Cardiac muscle cell (in vitro differentiated cells and primary cell): ENCODE measurements around the gene CRADD. TPM values are rescaled to one million over a fixed set of nuclear protein-coding genes. Genes with fewer than 3 reads are reported as not detected.
A peak's percentile ranks its signal among the peaks of the same experiment; 100 is the strongest.

Source experiments
- DNase-seq, 2 donors: peaks; one replicate each; pipeline versions ENCODE4 v3.0.0 to v3.0.0-alpha.2; 2010 to 2017; ENCODE audit warnings: low read depth in 1 of 2, low spot score in 1 of 2
- H3K27ac ChIP-seq: fragments of 200-600 bp; sonication (generic); 2 replicates; pipeline ENCODE4 v1.5.1; 2016
- H3K27me3 ChIP-seq: fragments of 200-600 bp; sonication (generic); 2 replicates; pipeline ENCODE4 v1.6.0; 2016; ENCODE audit warnings: control low read depth
- H3K36me3 ChIP-seq: fragments of 200-600 bp; sonication (generic); 2 replicates; pipeline ENCODE4 v1.5.1; 2016; ENCODE audit warnings: control low read depth
- H3K4me1 ChIP-seq: fragments of 200-600 bp; sonication (generic); 2 replicates; pipeline ENCODE4 v1.8.1; 2017; ENCODE audit warnings: low read depth, mild to moderate bottlenecking, mixed run types
- H3K4me3 ChIP-seq: fragments of 200-600 bp; sonication (generic); 2 replicates; pipeline ENCODE4 v1.5.1; 2016; ENCODE audit warnings: mild to moderate bottlenecking
- H3K9me3 ChIP-seq: fragments of 200-600 bp; sonication (generic); 2 replicates; pipeline ENCODE4 v1.5.1; 2017; ENCODE audit warnings: low read depth, mild to moderate bottlenecking, control low read depth
- polyA plus RNA-seq: library from polyadenylated mRNA; unstranded; fragments of >200 nt; fragmentation: Nextera tagmentation; extraction: Ambion mirVana; gene quantifications from 2 replicates; pipeline ENCODE4 v1.2.1, GENCODE V29; 2016
- total RNA-seq: library from RNA; depleted of rRNA; stranded (reverse); fragments of >200 nt; gene quantifications from 2 replicates; pipeline ENCODE4 v1.2.3, GENCODE V29; 2016
- TF ChIP-seq, protein P1 (sequence below): IDR thresholded peaks from 2 replicates; pipeline ENCODE4 v1.5.1; 2012; ENCODE audit warnings: low read depth, mild to moderate bottlenecking, low read length

Gene CRADD
- total and polyA plus RNA-seq, 2 experiments from 2014 or later, result 13.8 to 37.9 TPM

DNA sequence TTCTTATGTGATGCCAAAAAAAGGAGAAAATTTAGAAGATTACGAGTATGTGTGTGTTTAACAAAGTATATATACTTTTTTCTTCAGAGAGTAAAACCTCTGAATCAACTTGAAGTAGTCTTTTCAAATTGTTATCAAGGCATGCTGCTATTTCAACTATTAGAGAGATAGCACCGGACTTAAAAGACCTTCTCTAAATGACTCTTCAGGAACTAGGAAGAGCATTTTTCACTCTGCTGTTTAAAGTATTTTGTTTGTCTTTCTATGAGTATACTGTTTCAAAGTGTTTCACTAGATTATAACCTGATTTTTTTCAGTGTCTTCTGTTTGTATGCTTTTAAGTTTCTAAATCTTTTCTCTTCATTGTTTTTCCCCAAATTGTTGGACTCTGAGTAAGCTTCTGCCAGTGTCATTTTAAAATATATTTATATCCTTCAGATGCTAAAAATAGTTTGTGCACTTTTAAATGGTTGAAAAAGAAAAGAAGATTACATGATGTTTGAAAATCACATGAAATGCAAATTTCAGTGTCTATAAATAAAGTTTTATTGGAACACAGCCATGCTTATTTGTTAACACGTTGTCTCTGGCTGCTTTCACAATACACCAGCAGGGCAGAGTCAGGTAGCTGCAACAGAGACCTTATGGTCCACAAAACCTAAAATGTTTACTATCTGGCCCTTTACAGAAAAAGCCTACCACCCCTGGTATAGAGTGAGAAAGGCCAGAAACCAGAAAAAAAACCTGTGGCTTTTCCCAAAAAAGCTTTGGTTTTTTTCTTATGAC, 21.3 kb downstream of the CRADD start:
- H3K27ac ChIP-seq, result peak overlapping the region; percentile 16
- TF ChIP-seq, protein P1, sequence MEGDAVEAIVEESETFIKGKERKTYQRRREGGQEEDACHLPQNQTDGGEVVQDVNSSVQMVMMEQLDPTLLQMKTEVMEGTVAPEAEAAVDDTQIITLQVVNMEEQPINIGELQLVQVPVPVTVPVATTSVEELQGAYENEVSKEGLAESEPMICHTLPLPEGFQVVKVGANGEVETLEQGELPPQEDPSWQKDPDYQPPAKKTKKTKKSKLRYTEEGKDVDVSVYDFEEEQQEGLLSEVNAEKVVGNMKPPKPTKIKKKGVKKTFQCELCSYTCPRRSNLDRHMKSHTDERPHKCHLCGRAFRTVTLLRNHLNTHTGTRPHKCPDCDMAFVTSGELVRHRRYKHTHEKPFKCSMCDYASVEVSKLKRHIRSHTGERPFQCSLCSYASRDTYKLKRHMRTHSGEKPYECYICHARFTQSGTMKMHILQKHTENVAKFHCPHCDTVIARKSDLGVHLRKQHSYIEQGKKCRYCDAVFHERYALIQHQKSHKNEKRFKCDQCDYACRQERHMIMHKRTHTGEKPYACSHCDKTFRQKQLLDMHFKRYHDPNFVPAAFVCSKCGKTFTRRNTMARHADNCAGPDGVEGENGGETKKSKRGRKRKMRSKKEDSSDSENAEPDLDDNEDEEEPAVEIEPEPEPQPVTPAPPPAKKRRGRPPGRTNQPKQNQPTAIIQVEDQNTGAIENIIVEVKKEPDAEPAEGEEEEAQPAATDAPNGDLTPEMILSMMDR, result no peak
- no peaks in the 10 kb centered on the region for H3K27me3 ChIP-seq
- H3K36me3 ChIP-seq, result no peaks in the 10 kb centered on the region
- no peaks in the 10 kb centered on the region for H3K9me3 ChIP-seq
- peaks cover 10% of the 10 kb centered on the region for H3K4me1 ChIP-seq
- H3K4me3 ChIP-seq, result no peak overlapping the region
- peak in 1 of 2 donors; percentile 17 for DNase-seq

DNA sequence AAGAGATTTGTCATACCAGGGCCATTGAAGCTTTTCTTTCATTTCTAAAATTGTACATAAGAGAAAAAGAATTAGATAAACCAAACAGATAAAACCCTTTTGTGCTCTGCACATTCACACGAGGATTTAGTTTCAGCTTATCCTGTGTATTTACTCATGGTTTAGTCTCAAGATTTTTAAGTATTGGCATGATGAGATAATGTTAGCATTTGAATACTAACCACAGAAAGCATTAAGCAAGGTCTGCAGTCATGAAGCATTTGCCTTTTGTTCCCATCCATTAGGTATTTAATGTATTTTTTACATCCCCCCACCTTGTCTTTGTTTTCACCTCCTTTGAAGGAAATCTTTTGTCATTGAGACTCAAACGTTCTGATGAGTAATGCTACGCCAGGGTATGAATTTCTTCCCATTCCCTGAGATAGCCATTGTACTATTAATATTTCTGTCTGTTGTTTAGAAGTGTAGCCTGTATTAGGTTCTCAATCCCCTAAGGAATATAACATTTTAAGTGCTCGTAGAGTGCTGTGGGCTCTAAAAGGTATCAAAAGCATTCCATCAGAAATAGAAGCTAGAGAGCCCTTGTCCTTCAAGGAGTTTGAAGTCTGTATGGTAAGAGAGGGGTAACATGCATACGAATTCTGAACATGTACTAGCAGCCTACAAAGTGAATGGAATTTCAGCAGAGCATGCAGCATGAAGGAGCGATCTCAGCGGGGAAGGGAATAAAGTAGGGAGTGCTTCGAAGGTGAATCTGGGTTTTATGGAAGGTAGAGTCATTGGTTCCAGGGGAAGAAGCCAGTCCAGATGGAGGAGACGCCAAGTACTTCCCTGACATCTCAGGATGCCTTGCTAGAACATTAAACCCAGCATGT, 22.3 kb downstream of the CRADD start:
- Histone ChIP-seq H3K9me3 (no peaks in the 10 kb centered on the region), H3K4me3 (no peak overlapping the region), H3K27ac (peak overlapping the region; percentile 36), H3K36me3 (no peaks in the 10 kb centered on the region), H3K4me1 (peaks cover 10% of the 10 kb centered on the region), H3K27me3 (no peaks in the 10 kb centered on the region)
- peak in 1 of 2 donors; percentile 32 for DNase-seq
- TF ChIP-seq, protein P1, result no peak

DNA sequence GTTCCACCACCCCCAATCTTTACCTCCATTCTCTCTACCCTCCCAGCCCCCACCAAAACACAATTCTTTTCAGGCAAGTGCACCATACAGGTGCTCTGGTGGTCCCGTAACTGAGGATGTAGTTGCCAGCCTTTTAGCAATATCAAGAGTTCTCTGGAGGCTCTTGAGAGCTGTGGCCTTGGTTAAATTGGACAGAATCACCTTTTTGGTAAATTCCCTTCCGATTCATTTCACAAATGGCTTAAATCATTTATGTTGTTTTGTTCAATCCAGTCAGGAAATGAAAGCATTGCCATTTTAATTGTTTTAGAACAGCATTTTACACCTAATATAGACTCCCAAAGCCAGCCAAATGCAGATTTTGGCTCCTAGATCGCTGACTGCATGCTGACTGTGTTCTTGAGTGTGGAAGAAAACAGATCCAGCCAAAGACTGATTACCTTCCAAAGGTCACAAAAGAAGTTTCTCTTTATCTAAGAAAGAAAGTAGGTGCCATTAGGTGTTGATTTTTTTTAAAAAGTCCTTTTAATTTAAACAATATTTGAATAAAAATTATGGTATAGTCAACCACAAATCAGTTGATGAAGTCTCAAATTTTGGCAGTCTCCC, 25.6 kb downstream of the CRADD start:
- H3K4me3 ChIP-seq, result no peak overlapping the region
- no peak overlapping the region for H3K27ac ChIP-seq
- DNase-seq, result no peak
- peaks cover 12% of the 10 kb centered on the region for H3K4me1 ChIP-seq
- H3K36me3 ChIP-seq, result no peaks in the 10 kb centered on the region
- TF ChIP-seq, protein P1, result no peak
- no peaks in the 10 kb centered on the region for H3K9me3 ChIP-seq
- no peaks in the 10 kb centered on the region for H3K27me3 ChIP-seq

DNA sequence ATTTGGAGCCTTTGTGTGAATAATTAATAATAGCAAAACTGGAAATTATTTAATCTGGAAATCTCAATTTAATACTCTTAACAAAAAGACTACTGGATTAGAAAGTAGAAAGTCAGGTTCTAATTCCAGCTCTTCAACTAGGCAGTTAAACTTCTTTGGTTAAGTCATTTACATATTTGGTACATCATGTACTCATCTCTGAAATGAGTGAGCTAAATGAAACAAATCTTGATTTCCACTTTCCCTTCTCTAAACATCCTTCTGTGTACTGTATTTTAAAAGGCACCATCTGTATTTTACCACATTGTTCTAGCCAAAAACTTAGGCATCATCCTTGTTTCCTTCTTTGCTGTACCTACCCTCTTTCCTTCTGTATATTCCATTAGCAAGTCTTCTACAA, 26.9 kb downstream of the CRADD start:
- H3K9me3 ChIP-seq, result no peaks in the 10 kb centered on the region
- no peaks in the 10 kb centered on the region for H3K27me3 ChIP-seq
- no peak for DNase-seq
- H3K36me3 ChIP-seq, result no peaks in the 10 kb centered on the region
- TF ChIP-seq, protein P1, result no peak
- no peak overlapping the region for H3K27ac ChIP-seq
- H3K4me3 ChIP-seq, result no peak overlapping the region
- H3K4me1 ChIP-seq, result peaks cover 3% of the 10 kb centered on the region

DNA sequence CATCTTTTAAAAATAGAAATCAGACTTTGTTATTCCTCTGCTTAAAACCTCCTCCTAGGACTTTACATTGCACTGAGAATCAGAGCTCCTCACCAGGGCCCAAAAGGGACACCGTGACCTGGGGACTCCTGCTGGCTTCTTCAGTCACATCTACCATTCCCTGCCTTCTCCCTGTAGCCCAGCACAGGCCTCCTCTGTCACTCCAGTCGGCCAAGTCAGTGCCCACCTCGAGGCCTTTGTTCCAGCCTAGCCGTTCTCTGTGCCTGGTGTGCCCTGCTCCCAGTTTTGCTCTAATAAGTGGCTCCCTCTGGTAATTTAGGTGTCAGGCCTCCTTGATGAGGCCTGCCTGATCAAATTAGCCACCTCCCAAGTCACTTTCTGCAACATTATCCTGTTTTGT, 27.4 kb downstream of the CRADD start:
- H3K27me3 ChIP-seq, result no peaks in the 10 kb centered on the region
- TF ChIP-seq, protein P1, result no peak
- H3K36me3 ChIP-seq, result no peaks in the 10 kb centered on the region
- no peaks in the 10 kb centered on the region for H3K9me3 ChIP-seq
- H3K4me1 ChIP-seq, result peaks cover 3% of the 10 kb centered on the region
- no peak for DNase-seq
- H3K27ac ChIP-seq, result no peak overlapping the region
- no peak overlapping the region for H3K4me3 ChIP-seq
